CD4-positive, alpha-beta T cell treated with Interleukin-12 subunit alpha and Interleukin-12 subunit beta, for 1 hour (primary cell): ENCODE measurements around the gene IQGAP1.
"Not testable (repeated sequence)": the region's sequence is repeated elsewhere in the genome, so short reads cannot be mapped to it uniquely, and the experiment has no call there.

Experiments
- DNase-seq: peaks from one replicate; pipeline ENCODE4 v3.0.0-alpha.2; 2020

Gene IQGAP1

DNA sequence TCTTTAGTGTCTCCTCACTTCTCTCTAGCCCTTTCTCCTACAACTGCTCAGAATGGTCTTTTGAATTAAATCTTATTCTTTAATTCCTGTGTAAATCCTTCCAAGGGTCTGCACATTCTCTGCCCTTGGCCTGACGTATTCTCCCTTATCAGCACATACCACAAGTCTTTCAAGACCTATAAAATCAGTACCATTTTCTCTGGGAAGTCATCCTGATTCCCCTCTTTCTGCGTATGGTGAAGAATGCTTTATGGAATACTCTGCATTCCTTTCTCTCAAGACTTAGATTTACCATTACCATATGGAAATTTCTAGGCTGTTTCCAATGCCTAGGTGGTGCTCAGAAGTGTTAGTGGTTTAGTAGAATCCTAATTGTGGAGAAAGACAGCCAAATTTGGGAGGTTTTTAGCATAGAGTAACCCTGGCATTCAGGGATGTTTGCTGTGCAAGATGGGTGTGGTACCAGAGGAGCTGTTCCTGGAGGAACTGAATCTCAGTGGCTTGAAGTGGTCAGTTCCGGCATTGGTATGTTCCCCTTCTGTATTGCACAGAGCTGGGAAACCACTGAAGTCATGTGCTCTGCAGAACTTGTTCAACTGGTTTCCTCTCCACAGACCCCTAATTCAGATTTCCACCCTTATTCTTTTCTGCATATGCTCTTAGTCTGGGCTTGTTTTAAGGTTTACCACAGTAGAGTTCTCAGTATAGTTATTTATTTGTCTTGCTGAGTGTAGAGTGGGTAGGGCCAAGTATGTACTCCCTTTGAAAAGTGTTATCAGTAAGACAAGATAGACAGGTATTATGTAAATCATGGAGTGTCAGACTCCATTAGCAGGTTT lies 24.5 kb downstream of the IQGAP1 start:
- peak; percentile 37 for DNase-seq

- DNase-seq: no peak
These were observed 25.7 kb downstream of the IQGAP1 start for GRCh38 chr15:90413411-90414379.

- no peak for DNase-seq
These were observed 26.5 kb downstream of the IQGAP1 start for GRCh38 chr15:90414408-90415028.

DNA sequence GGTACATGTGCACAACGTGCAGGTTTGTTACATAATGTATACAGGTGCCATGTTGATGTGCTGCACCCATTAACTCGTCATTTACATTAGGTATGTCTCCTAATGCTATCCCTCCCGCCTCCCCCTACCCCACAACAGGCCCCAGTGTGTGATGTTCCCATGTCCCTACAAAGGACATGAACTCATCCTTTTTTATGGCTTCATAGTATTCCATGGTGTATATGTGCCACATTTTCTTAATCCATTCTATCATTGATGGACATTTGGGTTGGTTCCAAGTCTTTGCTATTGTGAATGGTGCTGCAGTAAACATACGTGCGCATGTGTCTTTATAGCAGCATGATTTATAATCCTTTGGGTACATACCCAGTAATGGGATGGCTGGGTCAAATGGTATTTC lies 28.0 kb downstream of the IQGAP1 start:
- DNase-seq: not testable (repeated sequence)

GRCh38 chr15:90418627-90419026 lies 30.6 kb downstream of the IQGAP1 start:
- no peak for DNase-seq

DNA sequence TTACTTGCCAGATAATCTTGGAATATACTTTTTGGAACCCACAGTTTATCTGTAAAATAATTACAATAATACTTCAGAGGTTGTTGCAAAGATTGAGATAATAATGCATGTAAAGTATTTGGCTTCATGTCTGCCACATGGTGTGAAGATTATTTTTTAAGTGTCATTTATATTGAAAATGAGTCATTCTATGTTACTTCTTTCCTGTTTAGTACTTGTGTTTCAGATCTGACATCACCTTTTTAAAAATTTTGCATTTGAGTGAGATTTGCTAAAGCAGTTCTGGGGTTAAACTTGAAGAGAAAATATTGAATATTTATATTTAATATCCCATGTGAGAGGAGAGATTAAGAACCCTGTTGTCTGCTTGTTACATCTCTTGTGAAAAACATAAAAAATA lies 31.2 kb downstream of the IQGAP1 start:
- no peak for DNase-seq

- no peak for DNase-seq
These were observed 31.8 kb downstream of the IQGAP1 start for GRCh38 chr15:90419738-90420406.

DNA sequence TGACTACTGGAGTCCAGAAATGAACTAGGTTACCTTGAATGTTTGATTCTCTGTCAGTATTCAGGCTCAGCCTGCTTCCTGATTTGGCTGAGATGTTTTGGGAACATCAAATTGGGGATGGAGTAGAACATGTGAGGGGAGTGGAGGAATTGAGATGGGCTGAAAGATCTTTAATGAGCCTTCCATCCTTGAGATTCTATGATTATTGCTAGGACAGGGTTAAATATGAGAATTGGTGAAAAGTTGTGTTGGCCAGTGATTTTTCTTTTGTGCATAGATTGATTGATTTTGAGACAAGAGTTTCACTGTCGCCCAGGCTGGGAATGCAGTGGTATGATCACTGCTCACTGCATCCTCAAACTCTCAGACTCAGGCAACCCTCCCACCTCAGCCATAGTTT lies 32.4 kb downstream of the IQGAP1 start:
- no peak for DNase-seq

GRCh38 chr15:90421527-90421926 lies 33.5 kb downstream of the IQGAP1 start:
- DNase-seq: no peak

- no peak for DNase-seq
These were observed 34.0 kb downstream of the IQGAP1 start for GRCh38 chr15:90422043-90422442.

DNA sequence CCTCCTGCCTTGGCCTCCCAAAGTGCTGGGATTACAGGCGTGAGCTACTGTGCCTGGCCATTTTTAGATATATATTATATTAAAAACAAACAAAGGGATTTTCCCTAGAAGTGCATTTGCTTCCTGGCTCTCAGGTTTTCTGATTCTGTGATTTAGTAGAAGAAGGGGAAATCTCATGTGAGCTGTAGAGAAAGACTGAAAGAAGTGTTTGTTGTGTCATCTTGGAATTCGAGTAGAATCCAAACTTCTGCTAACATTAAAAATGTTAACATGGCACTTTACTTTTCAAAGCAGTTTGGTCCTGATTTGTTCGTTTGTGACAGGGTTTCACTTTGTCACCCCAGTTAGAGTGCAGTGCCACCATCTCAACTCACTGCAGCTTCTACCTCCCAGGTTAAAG lies 34.9 kb downstream of the IQGAP1 start:
- DNase-seq: no peak

- no peak for DNase-seq
These were observed 35.8 kb downstream of the IQGAP1 start for GRCh38 chr15:90423801-90424319.

GRCh38 chr15:90425726-90426346 lies 37.8 kb downstream of the IQGAP1 start:
- DNase-seq: no peak

DNA sequence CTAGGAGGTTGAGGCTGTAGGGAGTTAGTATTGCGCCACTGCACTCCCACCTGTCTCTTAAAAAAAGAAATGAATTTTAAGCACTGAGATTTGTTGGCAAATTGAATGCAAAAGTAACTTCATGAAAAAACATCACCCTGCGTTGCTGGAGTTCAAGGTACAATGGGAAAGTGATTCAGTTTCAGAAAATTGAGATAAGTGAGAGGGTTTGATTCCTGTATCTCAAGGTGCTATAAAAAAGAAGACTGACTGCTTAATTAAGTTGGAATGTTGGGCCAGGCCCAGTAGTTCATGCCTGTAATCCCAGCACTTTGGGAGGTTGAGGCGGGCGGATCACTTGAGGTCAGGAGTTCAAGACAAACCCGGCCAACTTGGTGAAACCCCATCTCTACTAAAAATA lies 39.1 kb downstream of the IQGAP1 start:
- no peak for DNase-seq

- DNase-seq: no peak
These were observed 44.2 kb downstream of the IQGAP1 start for GRCh38 chr15:90432253-90432652.

GRCh38 chr15:90435652-90436337 lies 47.8 kb downstream of the IQGAP1 start:
- DNase-seq: no peak

DNA sequence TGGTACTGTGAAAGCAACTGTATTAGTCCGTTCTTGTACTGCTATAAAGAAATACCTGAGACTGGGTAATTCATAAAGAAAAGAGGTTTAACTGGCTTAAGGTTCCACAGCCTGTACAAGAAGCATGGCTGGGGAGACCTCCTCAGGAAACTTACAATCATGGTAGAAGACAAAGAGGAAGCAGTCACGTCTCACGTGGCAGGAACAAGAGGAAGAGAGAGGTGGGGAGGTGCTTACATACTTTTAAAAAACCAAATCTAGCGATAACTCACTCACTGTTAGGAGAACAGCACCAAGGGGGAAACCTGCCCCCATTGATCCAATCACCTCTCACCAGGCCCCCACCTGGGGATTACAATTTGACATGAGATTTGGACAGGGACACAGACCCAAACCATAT lies 48.9 kb downstream of the IQGAP1 start:
- DNase-seq: no peak

DNA sequence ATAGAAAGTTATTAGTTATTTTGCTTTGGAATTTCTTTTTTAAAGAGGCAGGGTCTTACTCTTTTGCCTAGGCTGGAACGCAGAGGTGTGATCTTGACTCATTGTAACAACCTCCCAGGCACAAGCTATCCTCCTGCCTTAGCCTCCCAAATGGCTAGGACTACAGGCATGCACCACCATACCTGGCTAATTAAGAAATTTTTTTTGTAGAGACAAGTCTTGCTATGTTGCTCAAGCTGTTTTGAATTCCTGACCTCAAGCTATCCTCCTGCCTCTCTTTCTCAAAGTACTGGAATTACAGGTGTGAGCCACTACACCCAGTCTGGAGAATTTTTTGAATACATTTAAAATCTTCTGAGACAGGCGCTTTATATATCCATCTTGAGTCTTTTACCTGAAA lies 49.5 kb downstream of the IQGAP1 start:
- DNase-seq: no peak

DNA sequence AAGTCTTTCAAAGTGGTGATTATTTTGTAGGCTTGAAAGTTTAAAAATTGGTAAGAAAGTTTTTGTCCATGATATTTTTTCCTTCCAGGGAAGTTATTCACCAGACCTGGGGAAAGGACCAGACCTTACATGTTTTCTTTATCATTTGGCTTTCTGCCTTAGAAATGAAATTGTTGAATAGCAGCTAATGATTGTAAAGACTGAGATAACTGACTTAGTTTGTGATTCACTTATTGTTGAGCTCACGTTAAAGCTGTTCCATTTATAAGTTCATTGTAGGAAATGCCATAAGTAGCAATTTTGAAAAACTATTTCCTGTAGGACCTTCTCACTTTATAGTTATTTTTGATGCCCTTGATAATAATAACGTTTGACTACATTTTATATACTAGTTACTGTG lies 51.9 kb downstream of the IQGAP1 start:
- no peak for DNase-seq

DNA sequence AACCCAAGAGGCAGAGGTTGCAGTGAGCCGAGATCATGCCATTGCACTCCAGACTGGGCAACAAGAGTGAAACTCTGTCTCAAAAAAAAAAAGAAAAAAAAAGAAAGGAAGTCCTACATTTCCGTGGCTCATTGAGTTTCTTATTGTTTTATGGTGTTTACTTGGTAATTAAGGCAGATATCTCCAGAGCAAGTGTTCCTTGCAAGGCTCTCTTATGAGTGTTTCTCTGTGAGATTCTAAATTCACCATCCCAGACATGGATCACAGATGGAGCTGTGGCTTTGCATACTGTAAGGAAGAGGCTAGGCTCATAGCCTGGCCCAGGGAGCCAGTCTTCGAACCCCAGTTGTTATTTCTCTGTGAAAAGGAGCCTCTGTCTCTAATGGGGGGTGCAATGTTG lies 53.0 kb downstream of the IQGAP1 start:
- DNase-seq: no peak

- no peak for DNase-seq
These were observed 54.4 kb downstream of the IQGAP1 start for GRCh38 chr15:90442423-90442822.
